ENCODE measurements around the gene BNIP3. TPM values are rescaled to one million over a fixed set of nuclear protein-coding genes. Genes with fewer than 3 reads are reported as not detected.

The BNIP3 gene
- total and polyA plus RNA-seq, 4 donors, result 36.8 to 151 (median 114) TPM

DNA sequence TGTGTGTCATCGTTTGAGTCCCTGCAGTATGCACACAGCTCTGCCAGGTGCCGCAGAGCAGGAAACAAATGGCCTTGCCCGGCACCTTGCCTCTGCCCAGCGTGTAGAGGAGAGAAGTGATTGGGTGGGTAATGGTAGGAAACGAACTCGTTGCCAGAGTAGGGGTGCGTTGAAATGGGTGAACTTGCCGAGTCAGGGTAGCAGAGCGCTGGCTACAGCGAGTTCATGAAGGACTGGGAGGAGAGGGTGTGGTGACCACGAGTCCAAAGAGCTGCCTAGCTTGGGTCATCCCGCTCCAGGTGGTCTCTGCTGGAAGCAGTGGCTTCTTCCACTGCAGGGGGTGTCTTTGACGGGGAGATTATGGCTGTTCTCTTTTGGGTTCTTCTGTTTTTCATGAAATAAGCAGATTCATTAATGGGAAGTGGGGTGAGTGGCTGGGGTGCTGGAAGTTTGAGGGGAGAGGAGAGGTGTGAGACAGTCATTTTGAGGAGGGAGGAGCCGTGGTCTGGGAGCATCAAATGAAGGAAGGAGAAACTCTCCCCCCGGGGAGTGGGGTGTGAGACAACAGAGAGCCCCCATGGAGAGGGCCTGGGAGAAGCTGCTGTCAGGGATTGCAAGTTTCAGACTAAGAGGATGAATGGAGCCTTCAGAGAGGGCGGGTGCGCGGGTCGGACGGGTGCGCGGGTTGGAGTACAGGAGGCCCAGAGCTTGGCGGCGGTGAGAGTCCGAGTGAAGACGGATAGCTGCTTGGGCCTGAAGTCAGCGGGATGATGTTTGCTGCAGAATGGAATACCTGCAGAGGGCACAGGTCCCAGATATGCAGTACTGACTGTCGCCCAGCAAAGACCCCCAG lies 54.8 kb downstream of the BNIP3 start:
- Histone ChIP-seq H3K27me3 (ENCODE audit: control insufficient read depth in 4 of 4, insufficient read depth in 4 of 4, low read length in 3 of 4) (no peaks in the 10 kb centered on the region), H3K4me3 (ENCODE audit: low read depth in 1 of 3, low read length in 3 of 3) (no peak overlapping the region), H3K27ac (ENCODE audit: low read depth in 1 of 2, low read length in 2 of 2) (no peak overlapping the region), H3K4me1 (ENCODE audit: control insufficient read depth in 4 of 4, insufficient read depth in 4 of 4, low read length in 3 of 4) (peaks cover 0 to 16% (median 10%) of the 10 kb centered on the region in 4 donors), H3K9ac (ENCODE audit: low read depth in 1 of 2, low read length in 2 of 2) (no peak overlapping the region), H3K9me3 (ENCODE audit: control insufficient read depth in 4 of 4, low read length in 3 of 4) (no peaks in the 10 kb centered on the region), H3K36me3 (ENCODE audit: control insufficient read depth in 4 of 4, insufficient read depth in 3 of 4, low read depth in 1 of 4, low read length in 3 of 4) (peaks cover 0 to 2% (median 0%) of the 10 kb centered on the region in 4 donors)
- 96% methylated on average over 28 of the region's 28 CpGs for WGBS
- TF ChIP-seq NR2F2 (IDR thresholded peaks at IDR 0.05) (no peak), YY1 (IDR thresholded peaks at IDR 0.05) (no peak), EGR1 (IDR thresholded peaks at IDR 0.05; ENCODE audit: low read depth in 2 of 2) (no peak), RXRA (IDR thresholded peaks at IDR 0.05) (no peak), HNF4G (IDR thresholded peaks at IDR 0.05) (no peak), SP1 (IDR thresholded peaks at IDR 0.05) (no peak), RAD21 (IDR thresholded peaks at IDR 0.05) (no peak)
- TF ChIP-seq, protein P1, sequence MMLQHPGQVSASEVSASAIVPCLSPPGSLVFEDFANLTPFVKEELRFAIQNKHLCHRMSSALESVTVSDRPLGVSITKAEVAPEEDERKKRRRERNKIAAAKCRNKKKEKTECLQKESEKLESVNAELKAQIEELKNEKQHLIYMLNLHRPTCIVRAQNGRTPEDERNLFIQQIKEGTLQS (IDR thresholded peaks at IDR 0.05), result no peak
- TF ChIP-seq, protein P2, sequence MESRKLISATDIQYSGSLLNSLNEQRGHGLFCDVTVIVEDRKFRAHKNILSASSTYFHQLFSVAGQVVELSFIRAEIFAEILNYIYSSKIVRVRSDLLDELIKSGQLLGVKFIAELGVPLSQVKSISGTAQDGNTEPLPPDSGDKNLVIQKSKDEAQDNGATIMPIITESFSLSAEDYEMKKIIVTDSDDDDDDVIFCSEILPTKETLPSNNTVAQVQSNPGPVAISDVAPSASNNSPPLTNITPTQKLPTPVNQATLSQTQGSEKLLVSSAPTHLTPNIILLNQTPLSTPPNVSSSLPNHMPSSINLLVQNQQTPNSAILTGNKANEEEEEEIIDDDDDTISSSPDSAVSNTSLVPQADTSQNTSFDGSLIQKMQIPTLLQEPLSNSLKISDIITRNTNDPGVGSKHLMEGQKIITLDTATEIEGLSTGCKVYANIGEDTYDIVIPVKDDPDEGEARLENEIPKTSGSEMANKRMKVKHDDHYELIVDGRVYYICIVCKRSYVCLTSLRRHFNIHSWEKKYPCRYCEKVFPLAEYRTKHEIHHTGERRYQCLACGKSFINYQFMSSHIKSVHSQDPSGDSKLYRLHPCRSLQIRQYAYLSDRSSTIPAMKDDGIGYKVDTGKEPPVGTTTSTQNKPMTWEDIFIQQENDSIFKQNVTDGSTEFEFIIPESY (IDR thresholded peaks at IDR 0.05), result no peak
- TF ChIP-seq, protein P3, sequence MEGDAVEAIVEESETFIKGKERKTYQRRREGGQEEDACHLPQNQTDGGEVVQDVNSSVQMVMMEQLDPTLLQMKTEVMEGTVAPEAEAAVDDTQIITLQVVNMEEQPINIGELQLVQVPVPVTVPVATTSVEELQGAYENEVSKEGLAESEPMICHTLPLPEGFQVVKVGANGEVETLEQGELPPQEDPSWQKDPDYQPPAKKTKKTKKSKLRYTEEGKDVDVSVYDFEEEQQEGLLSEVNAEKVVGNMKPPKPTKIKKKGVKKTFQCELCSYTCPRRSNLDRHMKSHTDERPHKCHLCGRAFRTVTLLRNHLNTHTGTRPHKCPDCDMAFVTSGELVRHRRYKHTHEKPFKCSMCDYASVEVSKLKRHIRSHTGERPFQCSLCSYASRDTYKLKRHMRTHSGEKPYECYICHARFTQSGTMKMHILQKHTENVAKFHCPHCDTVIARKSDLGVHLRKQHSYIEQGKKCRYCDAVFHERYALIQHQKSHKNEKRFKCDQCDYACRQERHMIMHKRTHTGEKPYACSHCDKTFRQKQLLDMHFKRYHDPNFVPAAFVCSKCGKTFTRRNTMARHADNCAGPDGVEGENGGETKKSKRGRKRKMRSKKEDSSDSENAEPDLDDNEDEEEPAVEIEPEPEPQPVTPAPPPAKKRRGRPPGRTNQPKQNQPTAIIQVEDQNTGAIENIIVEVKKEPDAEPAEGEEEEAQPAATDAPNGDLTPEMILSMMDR (IDR thresholded peaks at IDR 0.05; ENCODE audit: low read depth, low read length, missing input control), result no peak
- no peak for DNase-seq (ENCODE audit: low spot score)

DNA sequence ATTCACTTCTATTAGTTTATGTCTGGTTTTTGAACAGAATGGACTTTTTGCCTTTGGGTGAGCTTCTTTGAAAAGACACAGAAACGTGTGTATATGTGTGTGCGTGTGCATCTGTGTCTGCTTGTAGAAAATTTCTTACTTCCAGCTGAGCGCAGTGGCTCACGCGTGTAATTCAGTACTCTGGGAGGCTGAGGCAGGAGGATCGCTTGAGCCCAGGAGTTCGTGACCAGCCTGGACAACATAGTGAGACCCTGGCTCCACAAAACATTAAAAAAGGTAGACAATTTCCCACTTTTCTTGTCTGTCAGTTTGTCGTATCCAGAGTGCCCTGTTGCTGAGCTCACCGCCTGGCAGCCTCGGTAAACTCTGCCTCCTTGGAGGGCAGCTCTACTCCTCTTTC lies 55.5 kb downstream of the BNIP3 start:
- Histone ChIP-seq H3K36me3 (ENCODE audit: control insufficient read depth in 4 of 4, insufficient read depth in 3 of 4, low read depth in 1 of 4, low read length in 3 of 4) (peaks cover 0 to 2% (median 0%) of the 10 kb centered on the region in 4 donors), H3K9me3 (ENCODE audit: control insufficient read depth in 4 of 4, low read length in 3 of 4) (no peaks in the 10 kb centered on the region), H3K4me3 (ENCODE audit: low read depth in 1 of 3, low read length in 3 of 3) (no peak overlapping the region), H3K9ac (ENCODE audit: low read depth in 1 of 2, low read length in 2 of 2) (no peak overlapping the region), H3K27me3 (ENCODE audit: control insufficient read depth in 4 of 4, insufficient read depth in 4 of 4, low read length in 3 of 4) (no peaks in the 10 kb centered on the region), H3K4me1 (ENCODE audit: control insufficient read depth in 4 of 4, insufficient read depth in 4 of 4, low read length in 3 of 4) (peaks cover 0 to 12% (median 10%) of the 10 kb centered on the region in 4 donors), H3K27ac (ENCODE audit: low read depth in 1 of 2, low read length in 2 of 2) (no peak overlapping the region)
- WGBS, result 98% methylated on average over 10 of the region's 10 CpGs
- TF ChIP-seq YY1 (IDR thresholded peaks at IDR 0.05), result no peak
- no peak for TF ChIP-seq HNF4A (conservative IDR thresholded peaks at IDR 0.05)
- TF ChIP-seq, protein P1 (IDR thresholded peaks at IDR 0.05), result no peak
- TF ChIP-seq HNF4G (IDR thresholded peaks at IDR 0.05), result no peak
- no peak for TF ChIP-seq EGR1 (IDR thresholded peaks at IDR 0.05; ENCODE audit: low read depth in 2 of 2)
- TF ChIP-seq NR2F2 (IDR thresholded peaks at IDR 0.05), result no peak
- TF ChIP-seq TAF1 (conservative IDR thresholded peaks at IDR 0.05), result no peak
- TF ChIP-seq, protein P4, sequence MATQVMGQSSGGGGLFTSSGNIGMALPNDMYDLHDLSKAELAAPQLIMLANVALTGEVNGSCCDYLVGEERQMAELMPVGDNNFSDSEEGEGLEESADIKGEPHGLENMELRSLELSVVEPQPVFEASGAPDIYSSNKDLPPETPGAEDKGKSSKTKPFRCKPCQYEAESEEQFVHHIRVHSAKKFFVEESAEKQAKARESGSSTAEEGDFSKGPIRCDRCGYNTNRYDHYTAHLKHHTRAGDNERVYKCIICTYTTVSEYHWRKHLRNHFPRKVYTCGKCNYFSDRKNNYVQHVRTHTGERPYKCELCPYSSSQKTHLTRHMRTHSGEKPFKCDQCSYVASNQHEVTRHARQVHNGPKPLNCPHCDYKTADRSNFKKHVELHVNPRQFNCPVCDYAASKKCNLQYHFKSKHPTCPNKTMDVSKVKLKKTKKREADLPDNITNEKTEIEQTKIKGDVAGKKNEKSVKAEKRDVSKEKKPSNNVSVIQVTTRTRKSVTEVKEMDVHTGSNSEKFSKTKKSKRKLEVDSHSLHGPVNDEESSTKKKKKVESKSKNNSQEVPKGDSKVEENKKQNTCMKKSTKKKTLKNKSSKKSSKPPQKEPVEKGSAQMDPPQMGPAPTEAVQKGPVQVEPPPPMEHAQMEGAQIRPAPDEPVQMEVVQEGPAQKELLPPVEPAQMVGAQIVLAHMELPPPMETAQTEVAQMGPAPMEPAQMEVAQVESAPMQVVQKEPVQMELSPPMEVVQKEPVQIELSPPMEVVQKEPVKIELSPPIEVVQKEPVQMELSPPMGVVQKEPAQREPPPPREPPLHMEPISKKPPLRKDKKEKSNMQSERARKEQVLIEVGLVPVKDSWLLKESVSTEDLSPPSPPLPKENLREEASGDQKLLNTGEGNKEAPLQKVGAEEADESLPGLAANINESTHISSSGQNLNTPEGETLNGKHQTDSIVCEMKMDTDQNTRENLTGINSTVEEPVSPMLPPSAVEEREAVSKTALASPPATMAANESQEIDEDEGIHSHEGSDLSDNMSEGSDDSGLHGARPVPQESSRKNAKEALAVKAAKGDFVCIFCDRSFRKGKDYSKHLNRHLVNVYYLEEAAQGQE (IDR thresholded peaks at IDR 0.05), result no peak
- TF ChIP-seq GABPA (IDR thresholded peaks at IDR 0.05 in 1 of 2, conservative IDR thresholded peaks at IDR 0.05 in 1 of 2), result no peak
- TF ChIP-seq SP1 (IDR thresholded peaks at IDR 0.05), result no peak
- no peak for DNase-seq (ENCODE audit: low spot score)

Measured in liver (tissue), 9 donors.